Measurements from ENCODE around the gene GAPDHS.
A peak's percentile ranks its signal among the peaks of the same experiment; 100 is the strongest.

GAPDHS gene

GRCh38 chr19:35519291-35519690 is 14.0 kb upstream of the GAPDHS start:
- no peaks in the 10 kb centered on the region for H3K9me3 Mint-ChIP-seq (ENCODE audit: low read depth)
- no peak overlapping the region for H3K27ac Mint-ChIP-seq
- peaks cover 6% of the 10 kb centered on the region for H3K27me3 Mint-ChIP-seq
- no peaks in the 10 kb centered on the region for H3K36me3 Mint-ChIP-seq
- no peak overlapping the region for H3K4me3 Mint-ChIP-seq
- no peaks in the 10 kb centered on the region for H3K4me1 Mint-ChIP-seq (ENCODE audit: low read depth)

GRCh38 chr19:35521124-35521743 is 12.0 kb upstream of the GAPDHS start:
- Mint-ChIP-seq H3K4me1 (ENCODE audit: low read depth) (no peaks in the 10 kb centered on the region), H3K36me3 (no peaks in the 10 kb centered on the region)

GRCh38 chr19:35522745-35523327 is 10.4 kb upstream of the GAPDHS start:
- Mint-ChIP-seq H3K27ac (peak overlapping the region; percentile 34), H3K9me3 (ENCODE audit: low read depth) (no peaks in the 10 kb centered on the region), H3K27me3 (peaks cover 9% of the 10 kb centered on the region), H3K4me1 (ENCODE audit: low read depth) (no peaks in the 10 kb centered on the region), H3K36me3 (no peaks in the 10 kb centered on the region), H3K4me3 (no peak overlapping the region)

More at GRCh38 chr19:35521124-35521743, 12.0 kb upstream of the GAPDHS start:
- Mint-ChIP-seq H3K27me3 (peaks cover 7% of the 10 kb centered on the region), H3K9me3 (ENCODE audit: low read depth) (no peaks in the 10 kb centered on the region), H3K27ac (no peak overlapping the region), H3K4me3 (no peak overlapping the region)

- H3K4me3 Mint-ChIP-seq, result no peak overlapping the region
- no peak overlapping the region for H3K27ac Mint-ChIP-seq
- H3K9me3 Mint-ChIP-seq (ENCODE audit: low read depth), result no peaks in the 10 kb centered on the region
- H3K27me3 Mint-ChIP-seq, result peaks cover 12% of the 10 kb centered on the region
- H3K4me1 Mint-ChIP-seq (ENCODE audit: low read depth), result no peaks in the 10 kb centered on the region
- H3K36me3 Mint-ChIP-seq, result no peaks in the 10 kb centered on the region
These were observed 8.9 kb upstream of the GAPDHS start for GRCh38 chr19:35524181-35524837.

GRCh38 chr19:35525873-35526272 is 7.4 kb upstream of the GAPDHS start:
- H3K4me1 Mint-ChIP-seq (ENCODE audit: low read depth), result no peaks in the 10 kb centered on the region
- no peaks in the 10 kb centered on the region for H3K36me3 Mint-ChIP-seq
- H3K27ac Mint-ChIP-seq, result no peak overlapping the region
- peaks cover 10% of the 10 kb centered on the region for H3K27me3 Mint-ChIP-seq
- H3K4me3 Mint-ChIP-seq, result no peak overlapping the region
- H3K9me3 Mint-ChIP-seq (ENCODE audit: low read depth), result no peaks in the 10 kb centered on the region

GRCh38 chr19:35528218-35529038 is 4.8 kb upstream of the GAPDHS start, which contains the start of gene SBSN:
SBSN (minus strand) TSS chr19:35528311; CDS start chr19:35528281, 30 bp downstream.
- peaks cover 10% of the 10 kb centered on the region for H3K27me3 Mint-ChIP-seq
- H3K27ac Mint-ChIP-seq, result no peak within 1 kb of the TSS
- peaks cover 5% of the 10 kb centered on the region for H3K4me1 Mint-ChIP-seq (ENCODE audit: low read depth)
- H3K4me3 Mint-ChIP-seq, result no peak within 1 kb of the TSS
- H3K36me3 Mint-ChIP-seq, result no peaks in the 10 kb centered on the region
- no peaks in the 10 kb centered on the region for H3K9me3 Mint-ChIP-seq (ENCODE audit: low read depth)

- no peaks in the 10 kb centered on the region for H3K9me3 Mint-ChIP-seq (ENCODE audit: low read depth)
- H3K27me3 Mint-ChIP-seq, result peaks cover 7% of the 10 kb centered on the region
- peaks cover 11% of the 10 kb centered on the region for H3K4me1 Mint-ChIP-seq (ENCODE audit: low read depth)
- no peak overlapping the region for H3K4me3 Mint-ChIP-seq
- no peak overlapping the region for H3K27ac Mint-ChIP-seq
- H3K36me3 Mint-ChIP-seq, result no peaks in the 10 kb centered on the region
These were observed 3.7 kb upstream of the GAPDHS start for GRCh38 chr19:35529241-35530218.

GRCh38 chr19:35531291-35531690 is 2.0 kb upstream of the GAPDHS start:
- H3K9me3 Mint-ChIP-seq (ENCODE audit: low read depth), result no peaks in the 10 kb centered on the region
- no peak overlapping the region for H3K27ac Mint-ChIP-seq
- H3K27me3 Mint-ChIP-seq, result peaks cover 7% of the 10 kb centered on the region
- no peaks in the 10 kb centered on the region for H3K36me3 Mint-ChIP-seq
- no peak overlapping the region for H3K4me3 Mint-ChIP-seq
- H3K4me1 Mint-ChIP-seq (ENCODE audit: low read depth), result peaks cover 15% of the 10 kb centered on the region

GRCh38 chr19:35533822-35534392 is 651 bp downstream of the GAPDHS start:
- Mint-ChIP-seq H3K27ac (peak overlapping the region; percentile 22), H3K9me3 (ENCODE audit: low read depth) (no peaks in the 10 kb centered on the region), H3K4me1 (ENCODE audit: low read depth) (peaks cover 15% of the 10 kb centered on the region), H3K36me3 (no peaks in the 10 kb centered on the region), H3K27me3 (peaks cover 1% of the 10 kb centered on the region), H3K4me3 (peak overlapping the region; percentile 86)

GRCh38 chr19:35534803-35535480 is 1.7 kb downstream of the GAPDHS start:
- Mint-ChIP-seq H3K27me3 (no peaks in the 10 kb centered on the region), H3K27ac (no peak overlapping the region), H3K36me3 (no peaks in the 10 kb centered on the region), H3K4me1 (ENCODE audit: low read depth) (peaks cover 15% of the 10 kb centered on the region), H3K4me3 (peak overlapping the region; percentile 46), H3K9me3 (ENCODE audit: low read depth) (no peaks in the 10 kb centered on the region)

- H3K9me3 Mint-ChIP-seq (ENCODE audit: low read depth), result no peaks in the 10 kb centered on the region
- no peak overlapping the region for H3K27ac Mint-ChIP-seq
- no peak overlapping the region for H3K4me3 Mint-ChIP-seq
- peaks cover 5% of the 10 kb centered on the region for H3K4me1 Mint-ChIP-seq (ENCODE audit: low read depth)
- no peaks in the 10 kb centered on the region for H3K36me3 Mint-ChIP-seq
- H3K27me3 Mint-ChIP-seq, result no peaks in the 10 kb centered on the region
These were observed 6.1 kb downstream of the GAPDHS start for GRCh38 chr19:35539314-35539713.

GRCh38 chr19:35539850-35540249 is 6.6 kb downstream of the GAPDHS start:
- Mint-ChIP-seq H3K27me3 (no peaks in the 10 kb centered on the region), H3K4me1 (ENCODE audit: low read depth) (peaks cover 9% of the 10 kb centered on the region), H3K4me3 (no peak overlapping the region), H3K9me3 (ENCODE audit: low read depth) (no peaks in the 10 kb centered on the region), H3K36me3 (no peaks in the 10 kb centered on the region), H3K27ac (no peak overlapping the region)

GRCh38 chr19:35540356-35540927 is 7.2 kb downstream of the GAPDHS start:
- H3K4me1 Mint-ChIP-seq (ENCODE audit: low read depth), result peaks cover 8% of the 10 kb centered on the region
- H3K27ac Mint-ChIP-seq, result no peak overlapping the region
- no peak overlapping the region for H3K4me3 Mint-ChIP-seq
- no peaks in the 10 kb centered on the region for H3K27me3 Mint-ChIP-seq
- H3K9me3 Mint-ChIP-seq (ENCODE audit: low read depth), result no peaks in the 10 kb centered on the region
- H3K36me3 Mint-ChIP-seq, result no peaks in the 10 kb centered on the region
